Activated CD4-positive, CD25-positive, alpha-beta regulatory T cell treated with anti-CD3 and anti-CD28 coated beads, Interleukin-2, amount 50 U/mL, for 16 hours (primary cell): ENCODE data around the gene HUNK.
"Not testable (repeated sequence)": the region's sequence is repeated elsewhere in the genome, so short reads cannot be mapped to it uniquely, and the experiment has no call there.

Experiments used
- DNase-seq: peaks from one replicate; pipeline ENCODE4 v3.0.0-alpha.2; 2020; ENCODE audit warnings: low read depth, low spot score

The HUNK gene

DNA sequence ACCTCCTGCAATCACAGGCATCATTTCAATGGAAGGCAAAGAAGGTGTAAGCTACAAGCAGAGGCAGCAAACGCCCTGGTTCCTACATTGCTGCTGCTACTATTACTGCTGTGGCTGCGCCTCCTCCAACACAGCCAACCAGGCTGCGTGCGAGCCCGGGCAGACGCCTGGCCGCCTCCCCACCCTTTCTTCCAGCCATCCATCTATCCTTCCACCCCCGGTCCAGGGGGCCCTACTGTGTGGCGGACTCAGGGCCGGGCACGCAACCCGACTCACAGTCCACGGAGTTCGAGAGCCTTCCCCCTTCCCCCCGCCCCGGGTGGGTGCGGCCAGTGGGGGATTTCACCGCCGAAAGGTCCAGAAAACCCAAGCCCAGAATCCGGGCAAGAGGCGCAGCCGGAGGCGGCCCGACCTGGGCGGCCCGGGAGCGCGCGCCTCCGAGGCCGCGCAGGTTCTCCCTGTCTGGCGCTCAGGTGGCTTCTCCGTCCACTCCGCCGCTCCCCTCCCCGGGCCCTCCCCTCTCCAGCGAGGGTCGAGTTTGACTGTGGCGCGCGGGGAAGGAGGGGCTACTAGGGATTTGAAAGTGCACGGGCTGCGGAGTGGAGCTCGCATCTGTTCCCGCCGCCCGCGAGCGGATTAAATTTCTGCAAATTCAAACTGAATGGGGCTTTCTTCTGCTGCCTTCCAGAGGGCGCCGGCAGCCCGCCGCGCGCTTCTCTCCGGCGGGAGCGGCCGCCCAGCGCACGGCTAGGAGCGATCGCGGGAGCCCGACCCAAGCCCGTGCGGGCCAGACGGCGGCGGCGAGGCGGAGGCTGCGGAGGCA is at the start of gene HUNK:
HUNK (plus strand) TSS at position 569 of the 823 bp plus-strand sequence. CDS start 655 bp downstream, outside the sequence.
- no peak for DNase-seq

DNA sequence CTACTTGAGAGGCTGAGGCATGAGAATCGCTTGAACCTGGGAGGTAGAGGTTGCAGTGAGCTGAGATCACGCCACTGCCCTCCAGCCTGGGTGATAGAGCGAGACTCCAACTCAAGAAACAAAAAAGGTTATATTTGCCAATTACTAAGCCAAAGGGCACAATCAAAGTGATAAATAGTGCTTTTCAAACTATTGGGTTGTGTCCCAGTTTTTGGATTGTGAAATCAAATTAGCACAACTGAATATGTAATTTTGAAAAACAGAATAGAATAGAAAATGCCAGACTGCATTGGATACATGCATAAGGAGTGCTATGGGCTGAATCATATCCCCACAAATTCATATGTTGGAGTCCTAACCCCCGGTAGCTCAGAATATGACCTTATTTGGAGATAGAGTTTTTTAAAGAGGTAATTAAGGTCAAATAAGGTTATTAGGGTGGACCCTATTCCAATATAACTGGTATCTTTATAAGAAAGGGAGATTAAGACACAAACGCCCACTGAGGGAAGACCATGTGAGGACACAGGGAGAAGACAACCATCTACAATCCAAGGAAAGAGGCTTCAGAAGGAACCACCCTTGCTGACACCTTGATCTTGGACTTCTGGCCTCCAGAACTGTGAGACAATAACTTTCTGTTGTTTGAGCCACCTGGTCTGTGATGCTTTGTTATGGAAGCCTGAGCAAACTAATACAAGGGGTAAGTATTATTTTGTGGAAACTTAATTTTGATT is 42.9 kb upstream of the HUNK start:
- no peak for DNase-seq

DNA sequence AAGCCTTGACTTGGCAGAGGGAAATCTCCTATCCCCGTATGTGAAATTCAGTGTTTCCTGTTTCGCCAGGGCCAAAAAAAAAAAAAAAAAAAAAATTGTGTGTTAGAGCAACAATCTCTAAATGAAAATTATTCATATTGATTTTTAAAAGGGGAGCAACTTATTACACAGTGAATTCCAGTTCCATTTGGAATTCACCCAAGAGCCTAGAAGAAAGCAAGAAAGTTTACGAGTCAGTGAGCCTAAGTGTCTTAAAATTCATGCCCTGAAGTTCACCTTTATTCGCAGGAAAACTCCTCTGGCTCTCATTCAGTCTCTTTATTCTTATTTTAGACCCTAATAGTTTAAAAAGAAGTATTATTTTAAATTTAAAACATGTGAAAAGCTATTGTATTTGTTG is 42.1 kb upstream of the HUNK start:
- no peak for DNase-seq

DNA sequence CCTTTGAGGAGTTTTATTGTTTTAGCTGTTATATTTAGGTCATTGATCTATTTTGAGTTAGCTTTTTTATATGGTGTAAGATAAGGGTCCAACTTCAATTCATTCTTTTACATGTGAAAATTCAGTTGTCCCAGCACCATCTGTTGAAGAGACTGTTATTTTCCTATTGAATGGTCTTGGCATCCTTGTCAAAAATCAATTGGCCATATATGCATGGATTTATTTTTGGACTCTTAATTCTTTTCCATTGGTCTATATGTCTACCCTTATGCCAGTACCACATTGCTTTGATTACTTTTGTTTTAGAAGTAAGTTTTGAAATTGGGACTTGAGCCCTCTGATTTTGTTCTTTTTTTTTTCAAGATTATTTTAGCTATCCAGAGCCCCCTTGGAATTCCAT is 35.8 kb upstream of the HUNK start:
- no peak for DNase-seq

DNA sequence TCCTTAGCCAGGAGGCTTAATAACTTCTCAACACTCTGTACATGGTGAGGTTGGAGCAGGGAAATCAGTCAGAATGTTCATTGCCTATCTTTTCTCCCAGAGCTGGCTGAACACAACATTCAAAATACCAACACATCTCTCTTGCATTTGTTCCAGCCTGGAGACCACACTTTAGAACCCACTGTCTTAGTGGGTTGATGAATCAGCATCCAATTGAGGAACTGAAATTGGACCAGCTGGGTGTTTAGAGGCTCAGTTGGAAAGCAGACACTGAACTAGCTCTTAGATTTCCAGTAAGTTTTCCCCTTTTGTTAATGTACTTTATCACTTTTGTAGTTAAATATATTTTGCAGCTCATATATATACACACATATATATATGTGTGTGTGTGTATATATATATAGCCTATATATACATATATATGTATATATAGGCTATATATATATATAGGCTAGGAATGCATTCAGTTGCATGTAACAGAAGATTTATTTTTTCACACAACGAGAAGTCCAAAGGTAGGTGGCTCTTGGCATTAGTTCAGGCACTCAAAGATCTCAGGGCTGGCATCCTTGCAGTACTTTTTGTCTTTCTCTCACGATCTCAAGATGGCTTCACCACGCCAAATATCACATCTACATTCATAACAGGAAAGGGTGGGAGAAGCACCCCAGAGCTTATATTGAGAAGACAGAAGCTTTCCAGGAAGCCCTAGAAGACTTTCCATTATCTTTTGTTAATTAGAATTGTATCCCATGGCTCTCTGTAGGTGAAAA is 35.0 kb upstream of the HUNK start:
- no peak for DNase-seq

DNA sequence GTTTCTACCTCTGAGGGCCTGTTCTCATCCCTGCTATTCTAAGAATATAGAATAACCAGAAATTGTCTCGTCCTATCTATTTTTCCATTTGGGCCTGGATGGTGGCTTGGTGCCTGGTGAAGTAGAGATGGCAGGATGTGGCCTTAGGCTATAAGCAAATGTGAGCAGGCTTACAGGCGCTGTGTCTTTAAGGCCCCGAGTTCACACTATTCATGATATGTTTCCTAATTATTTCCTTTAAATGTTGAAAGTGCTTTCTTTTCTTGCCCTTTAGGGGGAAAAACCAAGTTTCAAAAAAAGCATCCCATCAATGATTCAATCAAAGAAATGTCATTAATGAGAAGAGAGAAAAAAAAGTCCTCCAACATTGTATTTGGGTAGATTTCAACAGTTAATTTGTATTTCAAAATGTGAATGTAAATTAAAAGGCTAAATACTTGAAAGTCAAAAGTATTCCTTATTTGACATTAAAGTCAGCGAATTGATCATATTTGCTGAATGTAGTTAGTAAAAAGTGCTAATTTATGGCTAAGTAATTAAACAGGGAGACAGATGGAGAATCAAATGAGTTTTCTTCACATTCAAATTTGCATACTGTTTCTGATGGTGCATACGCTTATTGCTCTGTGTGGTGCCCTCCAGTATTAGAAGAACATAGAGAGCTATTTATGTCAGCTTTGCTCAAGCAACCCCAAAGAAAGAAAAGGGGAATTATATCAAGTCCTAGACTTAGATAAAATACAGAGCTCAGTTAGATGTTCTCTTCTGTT is 34.0 kb upstream of the HUNK start:
- no peak for DNase-seq

DNA sequence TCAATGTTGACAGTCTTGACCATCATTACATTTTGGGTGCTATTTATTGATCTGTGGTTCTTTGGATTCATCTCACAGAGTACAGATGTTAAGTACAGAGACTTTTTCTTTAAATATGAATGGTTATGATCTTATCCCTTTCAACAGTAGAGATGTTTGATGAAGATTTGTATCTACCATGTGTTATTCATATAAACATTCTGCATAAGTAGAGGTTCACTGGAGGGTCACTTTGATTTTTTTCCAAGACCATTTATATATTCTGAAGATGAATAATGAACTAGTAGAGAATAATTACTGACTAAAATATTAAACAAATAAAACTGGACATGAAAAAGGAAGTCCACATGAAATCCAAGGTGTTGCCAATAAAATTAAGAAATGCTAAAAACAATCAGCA is 28.6 kb upstream of the HUNK start:
- DNase-seq, result no peak

DNA sequence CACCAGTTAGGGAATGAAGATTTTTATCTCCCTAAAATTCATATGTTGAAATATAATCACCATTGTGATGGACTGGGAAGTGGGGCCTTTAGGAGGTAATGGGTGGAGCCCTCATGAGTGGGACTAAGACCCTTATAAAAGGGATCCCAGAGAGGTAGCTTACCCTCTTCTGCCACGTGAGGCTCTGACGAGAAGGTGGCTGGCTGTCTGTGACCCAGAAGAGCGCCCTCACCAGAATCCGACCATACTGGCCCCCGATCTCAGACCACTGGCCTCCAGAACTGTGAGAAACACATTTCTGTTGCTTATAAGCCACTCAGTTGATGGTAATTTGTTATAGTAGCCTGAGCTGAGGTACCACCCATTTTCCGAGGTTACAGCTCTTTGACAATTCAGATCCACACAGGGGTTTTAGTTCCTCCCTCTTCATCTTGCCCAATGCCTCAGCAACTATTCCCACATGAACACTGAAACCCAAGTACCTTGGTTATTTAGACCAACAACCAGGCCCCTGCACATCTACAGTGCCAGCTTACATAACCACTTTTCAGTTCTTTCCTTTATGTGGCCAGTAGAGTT is 27.6 kb upstream of the HUNK start:
- no peak for DNase-seq

DNA sequence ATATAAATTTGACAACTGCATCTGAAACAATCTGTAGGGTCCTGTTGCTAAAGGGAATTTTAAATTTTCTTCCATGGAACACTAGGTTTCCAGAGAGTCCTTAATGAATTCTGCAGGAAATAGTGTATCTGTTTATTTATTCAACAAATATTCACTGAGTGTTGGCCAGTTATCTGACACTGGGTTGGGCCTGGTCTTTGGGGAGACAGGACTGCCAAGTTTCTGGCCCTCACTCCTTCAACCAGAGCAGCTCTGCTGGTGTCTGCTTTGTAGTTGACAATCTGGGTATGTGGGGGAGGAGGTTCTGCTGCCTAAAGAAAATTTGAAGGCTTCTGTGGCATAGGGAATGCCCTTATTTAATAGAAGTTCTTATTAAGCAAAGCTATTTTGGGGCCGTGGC is 26.1 kb upstream of the HUNK start:
- DNase-seq, result no peak

DNA sequence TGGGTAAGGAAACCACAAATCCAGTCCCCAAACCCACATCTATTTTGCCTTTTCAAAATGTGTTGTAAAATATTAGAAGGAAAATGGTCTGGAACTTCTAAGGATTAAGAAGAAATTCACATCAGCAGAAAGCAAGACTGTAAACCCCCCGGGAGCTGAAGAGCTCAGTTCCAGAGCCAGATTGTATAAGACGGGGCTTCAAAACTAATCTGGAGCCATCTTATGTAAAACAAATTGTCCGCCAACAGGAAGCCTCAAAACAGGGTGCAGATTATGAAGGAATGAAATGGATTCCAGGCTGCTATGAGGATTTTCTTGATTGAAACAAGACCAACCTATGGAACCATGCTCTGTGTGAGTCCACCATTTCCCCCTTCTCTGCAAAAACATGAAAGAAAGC is 25.1 kb upstream of the HUNK start:
- DNase-seq, result no peak

DNA sequence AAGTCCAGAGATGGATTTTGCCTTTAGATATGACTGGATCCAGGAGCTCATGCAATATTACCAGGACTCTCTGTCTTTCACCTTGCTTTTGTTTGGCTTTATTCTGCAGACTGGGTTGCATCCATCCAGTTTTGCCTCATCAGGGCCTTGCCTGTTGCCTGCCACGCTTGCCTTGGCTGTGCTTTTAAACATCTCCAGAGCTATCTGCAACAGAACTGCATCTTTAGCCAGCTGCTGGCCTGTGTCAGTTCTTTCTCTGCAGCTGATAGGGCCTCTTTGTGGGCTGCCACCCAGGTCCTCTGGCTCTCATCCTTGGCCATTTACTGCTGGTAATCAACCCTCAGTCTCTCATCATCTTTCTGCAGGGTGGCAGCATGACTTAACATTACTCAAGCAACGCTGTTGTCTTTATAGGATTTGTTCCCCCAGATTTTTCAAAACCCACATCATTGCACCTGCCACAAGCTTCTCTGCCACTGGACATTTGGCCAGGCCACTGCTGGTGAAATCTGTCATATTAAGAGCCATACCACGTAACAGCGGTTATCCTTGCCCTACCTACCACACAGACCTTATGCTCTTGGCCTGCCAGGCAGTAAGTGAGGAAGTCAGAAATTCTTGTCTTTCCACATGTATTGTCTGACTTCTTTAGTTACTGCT is 24.4 kb upstream of the HUNK start:
- no peak for DNase-seq

DNA sequence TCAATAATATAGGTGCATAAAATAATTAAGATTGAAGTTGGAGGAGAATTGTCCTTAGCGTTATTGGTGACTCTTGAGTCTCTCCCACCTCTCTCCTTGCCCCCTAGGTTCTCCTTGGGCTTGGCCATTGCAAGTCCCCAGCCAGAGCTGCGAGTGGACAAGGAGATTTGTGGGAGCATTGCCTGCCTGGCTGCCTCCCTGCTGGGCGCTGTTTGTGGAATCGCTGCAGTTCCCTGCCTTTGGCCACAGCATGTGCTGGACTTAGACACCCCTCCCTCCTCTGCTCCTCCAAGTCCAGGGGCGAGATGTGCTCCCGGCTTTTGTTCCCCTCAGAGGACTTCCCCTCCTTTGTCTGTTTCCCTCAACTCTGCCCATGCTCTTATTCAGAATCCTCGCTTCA is 21.9 kb upstream of the HUNK start:
- DNase-seq, result no peak

DNA sequence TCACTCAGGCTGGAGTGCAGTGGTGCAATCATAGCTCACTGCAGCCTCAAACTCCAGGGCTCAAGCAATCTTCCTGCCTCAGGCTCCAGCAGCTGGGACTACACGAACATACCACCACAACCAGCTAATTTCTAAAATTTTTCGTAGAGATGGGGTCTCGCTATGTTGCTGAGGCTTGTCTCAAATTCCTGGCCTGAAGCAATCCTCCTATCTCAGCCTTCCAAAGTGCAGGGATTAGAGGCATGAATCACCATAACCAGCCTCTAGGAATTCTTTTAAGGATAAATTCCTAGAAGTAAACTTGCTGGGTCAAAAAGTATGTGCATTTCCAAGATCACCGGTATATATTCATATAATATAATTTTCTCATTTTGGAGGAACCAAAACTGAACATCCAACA is 17.6 kb upstream of the HUNK start:
- no peak for DNase-seq

DNA sequence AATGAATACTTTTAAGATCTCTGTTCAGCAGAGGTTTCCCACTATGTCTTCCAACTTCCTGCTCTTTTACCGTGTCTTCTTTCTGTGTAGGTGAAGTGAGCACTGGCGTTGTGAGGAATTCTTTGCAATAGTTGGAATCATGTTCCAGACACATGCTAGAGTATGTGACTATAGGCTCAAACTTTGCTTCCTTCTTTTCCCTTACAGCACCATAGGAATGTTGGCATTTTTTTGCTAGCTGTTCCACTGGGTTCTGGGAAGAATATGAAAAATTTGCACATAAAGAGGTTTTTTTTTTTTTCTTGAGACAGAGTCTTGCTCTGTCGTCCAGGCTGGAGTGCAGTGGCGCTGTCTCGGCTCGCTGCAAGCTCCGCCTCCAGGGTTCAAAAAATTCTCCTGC is 15.7 kb upstream of the HUNK start:
- no peak for DNase-seq

DNA sequence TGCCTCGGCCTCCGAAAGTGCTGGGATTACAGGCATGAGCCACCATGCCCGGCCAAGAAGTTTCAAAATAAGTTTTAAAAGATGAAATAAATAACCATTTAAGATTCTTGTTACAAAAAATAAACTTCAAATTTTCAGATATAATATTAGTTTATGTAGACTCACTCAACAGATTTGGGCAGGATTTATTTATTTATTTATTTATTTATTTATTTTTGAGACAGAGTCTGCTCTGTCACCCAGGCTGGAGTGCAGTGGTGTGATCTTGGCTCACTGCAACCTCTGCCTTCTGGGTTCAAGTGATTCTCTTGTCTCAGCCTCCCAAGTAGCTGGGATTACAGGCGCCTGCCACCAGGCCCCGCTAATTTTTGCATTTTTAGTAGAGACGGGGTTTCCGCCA is 15.2 kb upstream of the HUNK start:
- DNase-seq, result not testable (repeated sequence)

DNA sequence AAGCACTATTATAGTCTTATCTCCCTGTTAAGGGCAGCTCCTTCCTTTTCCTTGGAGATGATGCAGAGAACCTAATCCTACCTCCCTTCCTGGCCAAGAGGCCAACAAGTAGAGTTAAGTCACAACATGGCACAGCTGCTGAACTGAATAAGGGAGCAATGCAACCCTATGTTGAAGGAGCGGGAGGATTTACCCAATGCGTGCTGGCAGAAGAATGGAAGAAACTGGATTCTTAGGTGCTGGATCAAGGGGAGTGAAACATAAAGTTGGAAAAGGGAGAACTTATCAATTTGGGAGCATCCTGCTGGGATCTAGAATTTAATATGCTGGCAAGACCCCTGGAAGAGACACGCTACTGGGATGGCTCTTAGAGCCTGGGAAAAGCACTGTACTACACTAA is 12.0 kb upstream of the HUNK start:
- no peak for DNase-seq

DNA sequence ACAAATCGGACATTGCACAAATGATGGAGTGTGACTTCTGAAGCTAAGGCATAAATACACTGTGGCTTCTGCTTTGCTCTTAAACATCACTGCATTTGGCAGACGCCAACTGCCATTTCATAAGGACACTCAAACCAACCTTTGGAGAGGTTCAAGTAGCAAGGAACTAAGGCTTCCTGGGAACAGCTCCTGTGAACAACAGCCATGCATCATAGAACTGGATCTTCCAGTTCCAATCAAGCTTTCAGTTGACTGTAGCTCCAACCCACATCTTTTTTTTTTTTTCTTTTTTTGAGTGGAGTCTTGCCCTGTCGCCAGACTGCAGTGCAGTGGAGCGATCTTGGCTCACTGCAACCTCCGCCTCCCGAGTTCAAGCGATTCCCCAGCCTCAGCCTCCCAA is 10.7 kb upstream of the HUNK start:
- no peak for DNase-seq

DNA sequence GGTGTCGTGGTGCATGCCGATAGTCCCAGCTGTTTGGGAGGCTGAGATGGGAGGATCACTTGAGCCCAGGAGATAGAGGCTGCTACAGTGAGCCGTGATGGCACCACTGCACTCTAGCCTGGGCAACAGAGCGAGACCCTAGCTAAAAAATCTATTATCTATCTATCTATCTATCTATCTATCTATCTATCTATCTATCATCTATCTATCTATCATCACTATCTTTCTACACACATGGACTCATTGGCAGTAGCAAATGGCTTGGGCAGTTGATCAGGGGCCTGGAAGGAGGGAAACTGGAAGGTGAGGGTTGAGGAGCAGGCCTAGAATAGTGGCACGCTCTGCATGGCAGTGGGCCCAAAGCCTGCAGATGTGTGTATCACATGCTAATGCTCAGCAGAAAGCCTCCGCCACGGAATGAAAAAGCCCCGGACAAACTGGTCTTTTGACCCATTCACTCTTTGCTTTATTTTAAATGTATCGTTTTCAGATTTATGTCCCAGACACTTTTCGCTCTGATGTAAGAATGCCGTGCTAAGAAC is 7.3 kb upstream of the HUNK start:
- no peak for DNase-seq

DNA sequence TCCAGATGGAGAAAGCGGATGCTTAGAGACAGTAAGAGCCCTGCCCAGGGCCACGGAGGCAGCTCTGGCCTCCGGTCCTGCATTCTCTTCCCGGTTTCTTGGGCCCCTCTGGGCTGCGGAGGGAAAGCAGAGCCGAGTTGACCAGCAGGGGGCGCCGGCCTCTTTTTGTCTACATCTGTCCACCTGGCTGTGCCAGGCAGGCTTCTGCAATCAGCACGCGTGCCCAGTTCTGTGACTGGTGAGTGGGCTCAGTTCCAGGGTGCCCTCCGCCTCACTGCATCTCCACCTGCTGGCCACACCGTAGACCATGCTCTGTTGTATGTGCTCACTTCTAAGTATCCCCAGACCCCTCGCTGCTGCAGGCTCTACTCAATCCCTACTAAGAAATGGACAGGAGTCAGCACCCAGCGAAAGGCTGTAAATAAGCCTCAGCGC is 6.7 kb upstream of the HUNK start:
- DNase-seq, result peak; percentile 16

DNA sequence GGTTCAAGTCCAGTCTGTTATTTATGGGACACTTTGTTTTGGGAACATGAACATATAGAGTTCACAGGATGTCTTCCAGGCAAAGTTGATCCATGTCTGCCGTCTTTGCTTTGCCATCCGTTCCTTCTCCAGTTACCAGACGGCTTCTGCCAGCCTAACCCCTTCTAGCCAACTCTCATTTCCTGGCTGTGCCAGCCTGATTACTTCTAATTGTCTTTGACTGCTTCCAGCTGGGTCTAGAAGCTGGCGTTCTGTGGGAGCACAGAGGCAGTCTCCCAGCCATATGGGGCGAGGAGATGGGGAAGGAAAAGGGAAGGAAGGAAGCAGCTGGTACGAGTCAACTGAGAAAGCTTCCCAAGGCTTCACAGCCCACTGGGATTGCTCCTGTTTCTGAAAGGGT is 3.1 kb upstream of the HUNK start:
- no peak for DNase-seq
